ENCODE results near the gene ZNF423.
"Not testable (repeated sequence)": the region's sequence is repeated elsewhere in the genome, so short reads cannot be mapped to it uniquely, and the experiment has no call there.

ZNF423 gene

DNA sequence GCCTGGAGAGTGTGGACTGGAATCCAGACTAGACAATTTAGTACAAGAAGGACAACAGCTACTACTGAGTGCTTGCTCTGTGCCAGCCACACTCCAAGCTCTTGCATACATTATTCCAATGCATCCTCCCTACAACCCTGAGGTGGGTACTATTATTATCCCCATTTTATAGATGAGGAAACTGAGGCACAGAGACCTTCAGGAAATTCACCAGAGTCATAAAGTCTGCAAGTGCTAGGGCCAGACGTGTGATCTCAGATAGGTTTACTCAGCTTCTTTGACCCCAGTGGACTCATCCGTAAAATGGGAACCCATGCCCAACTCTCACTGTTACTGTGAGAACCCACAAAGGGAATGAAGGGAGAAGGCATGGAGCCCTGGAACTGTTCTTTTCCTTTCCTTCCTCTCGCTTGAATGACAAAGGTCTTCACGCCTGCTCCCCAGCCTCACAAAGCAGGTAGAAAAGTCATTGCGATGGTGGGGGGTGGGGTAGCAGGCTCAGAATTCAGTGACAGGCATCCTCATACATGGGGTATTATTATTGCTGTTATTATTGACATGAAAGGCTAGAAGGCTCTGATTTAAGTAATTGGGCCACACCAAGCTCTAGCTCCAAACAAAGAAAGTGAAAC is 160.0 kb downstream of the ZNF423 start:
- no peak for DNase-seq (ENCODE audit: low spot score)

- DNase-seq (ENCODE audit: low spot score), result no peak
Measured at GRCh38 chr16:49693445-49693844, 162.5 kb downstream of the ZNF423 start.

DNA sequence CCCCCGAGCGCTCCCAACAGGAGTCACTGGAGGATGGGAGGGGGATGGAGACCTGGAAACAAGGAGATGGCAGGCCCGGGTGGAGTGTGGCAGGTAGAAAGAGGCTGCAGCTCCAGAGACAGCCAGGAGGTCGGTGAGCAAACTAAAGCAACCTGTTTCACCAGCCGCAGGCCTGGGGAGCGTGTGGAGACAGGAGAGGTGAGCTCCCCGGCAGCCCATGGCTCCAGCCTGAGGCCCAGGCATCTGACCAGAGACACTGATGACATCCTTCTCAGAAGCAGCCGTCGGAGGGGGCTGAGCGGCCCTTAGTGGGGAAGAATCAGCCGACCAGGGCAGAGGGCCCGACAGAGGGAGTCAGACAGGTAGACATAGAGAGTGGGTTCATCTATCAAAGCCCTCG is 165.1 kb downstream of the ZNF423 start:
- no peak for DNase-seq (ENCODE audit: low spot score)

DNA sequence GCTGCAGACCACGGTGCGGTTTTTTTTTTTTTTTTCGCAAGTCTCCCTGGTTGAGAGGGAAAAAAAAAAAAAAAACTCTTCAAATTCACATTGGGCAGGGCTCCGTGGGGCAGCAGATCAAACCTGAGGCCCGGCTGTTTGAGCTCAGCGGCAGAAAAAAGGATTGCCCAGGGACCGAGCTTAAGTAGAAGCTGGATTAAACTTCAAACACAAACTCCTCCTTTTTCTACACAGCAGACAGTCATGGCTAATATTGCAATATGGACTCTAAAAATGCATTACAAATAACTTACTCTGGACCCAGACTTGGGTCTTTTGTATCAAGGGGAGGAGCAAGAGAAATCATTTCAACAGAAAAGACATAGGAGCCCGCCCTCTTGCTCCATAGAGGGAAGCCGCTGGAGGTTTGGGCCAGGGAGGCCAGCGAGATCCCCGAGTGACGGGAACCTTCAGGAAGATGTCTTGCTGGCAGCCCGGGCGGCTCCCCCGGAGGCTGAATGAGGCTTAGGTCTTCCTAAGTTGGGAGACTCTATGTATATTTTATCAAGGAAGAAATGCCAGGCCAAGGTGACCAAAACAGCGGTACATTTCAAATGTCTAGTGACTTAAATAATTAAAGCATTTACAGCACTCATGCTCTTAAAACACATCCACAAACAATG is 167.7 kb downstream of the ZNF423 start:
- no peak for DNase-seq (ENCODE audit: low spot score)

- no peak for DNase-seq (ENCODE audit: low spot score)
Measured at GRCh38 chr16:49687476-49688002, 168.4 kb downstream of the ZNF423 start.

DNA sequence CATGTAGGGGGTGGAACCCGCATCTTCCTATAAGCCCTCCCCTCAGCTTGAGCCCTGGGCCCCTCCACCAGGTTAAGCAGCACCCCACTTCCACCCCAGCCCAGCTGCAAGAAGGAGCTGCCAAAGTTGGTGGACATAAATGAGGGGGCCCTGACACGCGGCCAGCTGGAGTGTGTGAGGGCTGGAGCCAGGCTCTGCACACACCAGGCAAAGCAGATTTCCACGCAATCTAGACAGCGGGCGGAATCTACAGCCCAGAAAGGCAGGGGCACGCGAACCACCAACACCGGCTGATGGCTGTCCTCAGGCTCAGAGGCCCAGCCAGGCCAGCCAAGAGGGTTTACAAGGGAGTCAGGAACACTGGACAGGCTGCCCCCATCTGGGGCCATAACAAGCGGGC is 171.2 kb downstream of the ZNF423 start:
- no peak for DNase-seq (ENCODE audit: low spot score)

- DNase-seq (ENCODE audit: low spot score), result no peak
Measured at GRCh38 chr16:49682577-49683165, 173.2 kb downstream of the ZNF423 start.

- no peak for DNase-seq (ENCODE audit: low spot score)
Measured at GRCh38 chr16:49681217-49681883, 174.6 kb downstream of the ZNF423 start.

- no peak for DNase-seq (ENCODE audit: low spot score)
Measured at GRCh38 chr16:49679095-49679494, 176.8 kb downstream of the ZNF423 start.

DNA sequence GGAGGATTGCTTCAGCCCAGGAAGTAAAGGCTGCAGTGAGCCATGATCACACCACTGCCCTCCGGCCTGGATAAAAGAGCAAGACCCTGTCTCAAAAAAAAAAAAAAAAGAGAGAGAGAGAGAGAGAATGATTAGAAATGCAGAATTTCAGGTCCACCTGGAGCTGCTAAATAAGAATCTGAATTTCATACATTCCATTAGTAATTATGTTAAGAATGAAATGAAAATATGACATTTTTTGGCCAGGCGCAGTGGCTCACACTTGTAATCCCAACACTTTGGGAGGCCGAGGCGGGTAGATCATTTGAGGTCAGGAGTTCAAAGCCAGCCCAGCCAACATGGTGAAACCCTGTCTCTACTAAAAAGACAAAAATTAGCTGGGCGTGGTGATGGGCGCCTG is 178.3 kb downstream of the ZNF423 start:
- DNase-seq (ENCODE audit: low spot score), result not testable (repeated sequence)

GRCh38 chr16:49675413-49675812 is 180.5 kb downstream of the ZNF423 start:
- DNase-seq (ENCODE audit: low spot score), result no peak

GRCh38 chr16:49674990-49675389 is 180.9 kb downstream of the ZNF423 start:
- DNase-seq (ENCODE audit: low spot score), result no peak

DNA sequence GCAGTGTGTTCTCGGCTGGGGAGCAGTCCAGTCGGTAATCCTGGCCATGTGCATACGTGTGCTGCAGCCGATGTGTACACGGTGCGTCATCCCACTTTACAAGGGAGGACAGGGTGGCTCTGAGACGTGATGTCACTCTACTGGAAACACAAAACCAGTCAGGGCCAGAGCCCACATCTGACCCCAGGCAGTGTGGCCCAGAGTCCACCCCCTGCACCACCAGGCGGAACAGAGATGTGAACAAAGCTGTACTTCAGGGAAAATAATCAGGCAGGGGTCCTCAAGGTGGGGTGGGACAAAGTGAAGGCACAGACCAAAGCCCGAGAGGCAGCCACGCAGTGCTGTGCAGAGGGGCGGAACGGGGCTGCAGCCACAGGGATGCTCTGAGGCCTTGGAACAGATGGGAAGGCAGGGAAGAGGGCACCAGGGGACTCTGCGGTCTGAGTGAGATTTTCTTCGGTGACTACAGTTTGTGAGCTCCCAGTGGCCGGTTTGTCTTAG is 181.5 kb downstream of the ZNF423 start:
- DNase-seq (ENCODE audit: low spot score), result no peak

DNA sequence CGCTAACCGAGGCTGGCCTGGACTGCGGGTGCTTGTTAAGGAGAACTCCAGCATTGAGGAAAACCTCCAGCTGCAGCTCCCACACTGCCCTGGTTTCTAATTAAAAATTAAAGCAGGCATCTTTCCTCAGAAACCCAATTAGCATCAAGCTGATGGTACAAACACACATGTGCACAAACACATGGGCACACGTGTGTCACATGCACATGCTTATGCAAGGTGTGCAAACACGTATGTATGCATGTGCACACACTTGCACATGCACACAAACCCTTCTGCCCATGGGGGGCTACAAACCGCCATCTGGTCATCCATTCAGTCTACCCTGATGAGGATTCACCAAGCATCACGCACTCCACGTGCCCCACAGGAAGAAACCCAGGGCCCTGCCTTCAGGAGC is 182.5 kb downstream of the ZNF423 start:
- DNase-seq (ENCODE audit: low spot score), result no peak

- DNase-seq (ENCODE audit: low spot score), result no peak
Measured at GRCh38 chr16:49672753-49673152, 183.2 kb downstream of the ZNF423 start.

- DNase-seq (ENCODE audit: low spot score), result no peak
Measured at GRCh38 chr16:49671333-49671732, 184.6 kb downstream of the ZNF423 start.

- DNase-seq (ENCODE audit: low spot score), result no peak
Measured at GRCh38 chr16:49670627-49671026, 185.3 kb downstream of the ZNF423 start.

DNA sequence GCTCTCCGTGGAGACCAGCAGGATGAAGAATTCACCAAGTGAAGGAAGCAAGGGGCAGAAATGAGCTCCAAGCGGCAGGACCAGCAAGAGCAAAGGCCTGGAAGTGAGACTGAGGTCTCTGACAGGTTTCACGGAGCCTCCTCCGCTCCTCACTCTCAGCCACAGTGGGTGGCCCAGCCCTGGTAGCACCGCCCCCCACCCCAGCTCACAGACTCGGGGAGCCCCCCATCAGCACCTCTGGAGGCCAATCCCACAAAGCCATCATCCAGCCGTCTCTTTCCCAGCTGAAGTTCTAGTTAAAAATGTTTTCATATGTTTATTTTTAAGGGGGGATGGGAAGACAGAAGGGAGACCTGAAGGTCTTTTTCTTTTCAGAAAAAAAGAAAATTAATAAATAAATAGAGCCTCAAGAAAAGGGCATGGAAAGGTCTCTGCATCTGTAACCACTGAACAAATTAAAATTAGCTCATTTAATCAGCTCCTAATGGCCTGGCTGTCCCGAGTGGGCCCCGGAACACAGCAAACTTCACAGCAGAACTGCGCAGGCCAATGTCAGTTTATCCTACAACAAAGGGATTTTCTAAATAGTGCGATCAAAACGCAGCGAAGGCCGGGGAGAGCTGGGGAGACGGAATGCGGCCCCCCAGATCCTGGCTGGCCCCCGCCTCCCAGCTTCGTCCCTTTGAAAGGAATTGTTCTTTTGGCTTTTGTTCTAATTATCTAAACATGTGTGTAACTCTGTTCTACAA is 190.3 kb downstream of the ZNF423 start:
- DNase-seq (ENCODE audit: low spot score), result no peak

DNA sequence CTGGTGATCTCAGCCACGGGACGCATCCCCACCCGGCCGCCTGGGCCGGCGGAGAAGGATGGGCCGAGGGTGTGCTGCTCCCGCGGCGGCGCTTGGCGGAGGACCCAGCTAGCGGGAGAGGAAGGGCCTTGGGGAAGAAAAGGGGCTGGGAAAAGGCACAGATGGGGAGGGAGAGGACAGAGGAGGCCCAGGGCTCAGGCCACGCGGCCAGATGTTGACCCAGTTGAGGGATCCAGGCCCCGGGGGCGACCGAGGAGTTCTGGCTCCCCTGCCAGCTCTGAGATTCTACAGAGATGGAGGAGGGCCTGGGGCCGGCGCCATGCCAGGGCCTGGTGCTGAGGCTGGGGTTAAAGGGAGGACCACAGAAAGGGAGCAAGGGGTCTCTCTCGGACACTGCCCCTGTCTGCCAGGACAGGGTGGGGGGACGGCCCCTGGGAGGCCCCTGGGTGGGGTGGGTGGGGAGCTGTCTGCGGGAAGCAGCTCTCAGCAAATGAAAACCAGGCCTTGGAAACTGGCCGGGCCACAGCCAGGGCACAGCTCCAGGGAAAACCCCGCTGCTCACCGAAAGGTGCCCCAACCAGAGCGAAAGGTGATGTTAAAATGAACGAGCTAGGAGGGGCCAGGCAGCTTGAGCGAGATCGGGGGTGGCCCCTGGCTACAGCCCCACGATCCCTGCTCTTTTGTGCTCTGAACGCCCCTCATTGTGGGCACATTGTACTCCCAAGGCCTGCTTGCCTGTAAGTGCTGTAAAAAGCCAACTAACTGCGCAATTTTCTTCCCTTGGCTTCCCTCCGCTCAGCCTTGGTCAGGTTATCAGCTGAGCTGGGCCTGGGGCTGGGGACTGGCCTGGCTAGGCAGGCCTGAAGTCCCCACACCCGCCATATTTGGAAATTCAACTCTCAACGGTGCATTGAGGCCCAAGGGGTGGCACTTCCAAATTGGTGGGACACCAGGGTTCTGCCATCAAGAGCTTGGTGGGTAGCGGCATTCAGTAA is 191.4 kb downstream of the ZNF423 start:
- DNase-seq (ENCODE audit: low spot score), result no peak

Measured in CD4-positive, alpha-beta T cell treated with Interleukin-15 for 4 hours (primary cell).